Parathyroid adenoma (tissue), 2 donors: Measurements from ENCODE around the gene SERPIND1.

Experiments used
- H2AFZ ChIP-seq: fragments of 300-600 bp; sonication (generic); one replicate; pipeline ENCODE4 v1.7.0; 2017; ENCODE audit warnings: antibody characterized with exemption, mild to moderate bottlenecking
- H3K27ac ChIP-seq: fragments of 300-600 bp; sonication (generic); one replicate; pipeline ENCODE4 v1.7.0; 2017
- H3K27me3 ChIP-seq: fragments of 300-600 bp; sonication (generic); one replicate; pipeline ENCODE4 v1.7.0; 2017; ENCODE audit warnings: low read length; ENCODE audit not compliant: control insufficient read depth, insufficient read depth
- H3K36me3 ChIP-seq: fragments of 300-600 bp; sonication (generic); one replicate; pipeline ENCODE4 v1.7.0; 2017; ENCODE audit warnings: low read length; ENCODE audit not compliant: control insufficient read depth, insufficient read depth
- H3K4me1 ChIP-seq: fragments of 300-600 bp; sonication (generic); one replicate; pipeline ENCODE4 v1.7.0; 2017; ENCODE audit warnings: control low read depth
- H3K4me2 ChIP-seq: fragments of 300-600 bp; sonication (generic); one replicate; pipeline ENCODE4 v1.7.0; 2017; ENCODE audit warnings: low read length
- H3K4me3 ChIP-seq: fragments of 300-600 bp; sonication (generic); one replicate; pipeline ENCODE4 v1.7.0; 2017; ENCODE audit warnings: low read depth, low read length
- H3K79me2 ChIP-seq: fragments of 300-600 bp; sonication (generic); one replicate; pipeline ENCODE4 v1.7.0; 2017; ENCODE audit warnings: control low read depth
- H3K9ac ChIP-seq: fragments of 300-600 bp; sonication (generic); one replicate; pipeline ENCODE4 v1.7.0; 2017; ENCODE audit warnings: mild to moderate bottlenecking
- H3K9me3 ChIP-seq: fragments of 300-600 bp; sonication (generic); one replicate; pipeline ENCODE4 v1.7.0; 2017; ENCODE audit warnings: low read length; ENCODE audit not compliant: control insufficient read depth
- TF ChIP-seq, protein P1 (sequence below): fragments of 300-600 bp; sonication (generic); IDR thresholded peaks from one replicate; pipeline ENCODE4 v1.7.0; 2017; ENCODE audit warnings: antibody characterized with exemption, mild to moderate bottlenecking
- donor health status: primary hyperparathyroidism.

The SERPIND1 gene

DNA sequence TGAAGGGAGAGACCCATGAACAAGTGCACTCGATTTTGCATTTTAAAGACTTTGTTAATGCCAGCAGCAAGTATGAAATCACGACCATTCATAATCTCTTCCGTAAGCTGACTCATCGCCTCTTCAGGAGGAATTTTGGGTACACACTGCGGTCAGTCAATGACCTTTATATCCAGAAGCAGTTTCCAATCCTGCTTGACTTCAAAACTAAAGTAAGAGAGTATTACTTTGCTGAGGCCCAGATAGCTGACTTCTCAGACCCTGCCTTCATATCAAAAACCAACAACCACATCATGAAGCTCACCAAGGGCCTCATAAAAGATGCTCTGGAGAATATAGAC is 5.9 kb downstream of the SERPIND1 start:
- no peak overlapping the region for H3K27ac ChIP-seq
- TF ChIP-seq, protein P1, sequence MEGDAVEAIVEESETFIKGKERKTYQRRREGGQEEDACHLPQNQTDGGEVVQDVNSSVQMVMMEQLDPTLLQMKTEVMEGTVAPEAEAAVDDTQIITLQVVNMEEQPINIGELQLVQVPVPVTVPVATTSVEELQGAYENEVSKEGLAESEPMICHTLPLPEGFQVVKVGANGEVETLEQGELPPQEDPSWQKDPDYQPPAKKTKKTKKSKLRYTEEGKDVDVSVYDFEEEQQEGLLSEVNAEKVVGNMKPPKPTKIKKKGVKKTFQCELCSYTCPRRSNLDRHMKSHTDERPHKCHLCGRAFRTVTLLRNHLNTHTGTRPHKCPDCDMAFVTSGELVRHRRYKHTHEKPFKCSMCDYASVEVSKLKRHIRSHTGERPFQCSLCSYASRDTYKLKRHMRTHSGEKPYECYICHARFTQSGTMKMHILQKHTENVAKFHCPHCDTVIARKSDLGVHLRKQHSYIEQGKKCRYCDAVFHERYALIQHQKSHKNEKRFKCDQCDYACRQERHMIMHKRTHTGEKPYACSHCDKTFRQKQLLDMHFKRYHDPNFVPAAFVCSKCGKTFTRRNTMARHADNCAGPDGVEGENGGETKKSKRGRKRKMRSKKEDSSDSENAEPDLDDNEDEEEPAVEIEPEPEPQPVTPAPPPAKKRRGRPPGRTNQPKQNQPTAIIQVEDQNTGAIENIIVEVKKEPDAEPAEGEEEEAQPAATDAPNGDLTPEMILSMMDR: no peak
- no peaks in the 10 kb centered on the region for H3K36me3 ChIP-seq
- H3K9ac ChIP-seq: no peak overlapping the region
- H2AFZ ChIP-seq: no peak overlapping the region
- no peak overlapping the region for H3K4me2 ChIP-seq
- H3K27me3 ChIP-seq: no peaks in the 10 kb centered on the region
- no peaks in the 10 kb centered on the region for H3K9me3 ChIP-seq
- no peaks in the 10 kb centered on the region for H3K4me1 ChIP-seq
- no peaks in the 10 kb centered on the region for H3K79me2 ChIP-seq
- no peak overlapping the region for H3K4me3 ChIP-seq

DNA sequence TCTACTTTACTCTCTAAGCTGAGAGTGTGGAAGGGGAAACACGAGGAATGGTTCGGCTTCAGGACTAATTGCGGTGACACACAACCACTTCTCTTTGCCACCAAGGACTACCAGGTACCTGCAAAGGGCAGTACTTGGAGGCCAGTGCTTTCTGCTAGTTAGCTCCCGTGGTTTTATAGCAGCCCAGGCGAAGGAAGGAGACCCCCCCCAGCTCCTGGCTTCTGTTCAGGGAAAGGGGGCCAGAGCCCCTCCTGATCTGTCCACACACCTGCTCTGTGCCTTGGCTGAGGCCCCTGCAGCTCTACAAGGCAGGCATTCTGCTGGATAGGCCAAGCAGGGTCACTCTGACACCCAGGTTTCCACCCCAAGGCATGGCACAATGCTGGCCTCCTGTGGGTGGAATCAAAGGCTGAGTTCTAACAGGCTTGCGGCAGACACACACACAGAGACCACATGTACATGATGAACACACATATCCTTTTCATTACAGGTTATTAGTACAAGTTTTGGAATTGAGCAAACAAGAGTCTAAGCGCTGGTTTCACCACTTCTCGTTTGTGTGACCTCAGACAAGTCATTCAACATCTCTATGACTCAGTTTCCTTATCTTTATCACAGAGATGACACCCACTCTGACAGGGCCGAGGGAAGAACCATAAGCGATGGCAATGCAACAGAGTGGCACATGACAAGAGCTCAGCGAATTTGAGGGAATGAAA is 7.5 kb downstream of the SERPIND1 start:
- no peak overlapping the region for H3K4me2 ChIP-seq
- no peaks in the 10 kb centered on the region for H3K27me3 ChIP-seq
- no peaks in the 10 kb centered on the region for H3K36me3 ChIP-seq
- no peaks in the 10 kb centered on the region for H3K79me2 ChIP-seq
- H3K4me1 ChIP-seq: no peaks in the 10 kb centered on the region
- no peak overlapping the region for H3K27ac ChIP-seq
- H3K9me3 ChIP-seq: no peaks in the 10 kb centered on the region
- TF ChIP-seq, protein P1: no peak
- no peak overlapping the region for H2AFZ ChIP-seq
- H3K9ac ChIP-seq: no peak overlapping the region
- H3K4me3 ChIP-seq: no peak overlapping the region

DNA sequence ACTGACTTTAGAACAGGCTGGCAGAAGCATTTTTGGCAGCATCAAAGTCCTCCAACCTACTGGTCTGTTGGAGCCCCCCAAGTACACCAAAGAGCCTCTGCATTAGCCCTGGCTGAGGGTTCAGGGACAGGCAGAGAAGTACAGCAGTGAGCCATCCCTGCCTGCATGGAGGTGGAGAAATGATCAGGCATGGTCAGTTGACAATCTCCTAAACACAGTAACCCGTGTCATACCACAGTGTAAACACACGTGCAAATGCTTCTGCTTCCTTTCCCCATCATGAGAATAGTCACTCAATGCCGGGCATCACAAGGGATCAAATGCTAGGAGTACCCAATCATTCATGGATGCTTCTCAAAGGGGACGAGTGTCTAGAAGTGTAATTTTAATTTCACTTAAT is 8.2 kb downstream of the SERPIND1 start:
- Histone ChIP-seq H2AFZ (no peak overlapping the region), H3K4me1 (no peaks in the 10 kb centered on the region), H3K36me3 (no peaks in the 10 kb centered on the region), H3K4me3 (no peak overlapping the region), H3K27me3 (no peaks in the 10 kb centered on the region), H3K79me2 (no peaks in the 10 kb centered on the region), H3K4me2 (no peak overlapping the region), H3K9ac (no peak overlapping the region), H3K9me3 (no peaks in the 10 kb centered on the region), H3K27ac (no peak overlapping the region)
- TF ChIP-seq, protein P1: no peak

DNA sequence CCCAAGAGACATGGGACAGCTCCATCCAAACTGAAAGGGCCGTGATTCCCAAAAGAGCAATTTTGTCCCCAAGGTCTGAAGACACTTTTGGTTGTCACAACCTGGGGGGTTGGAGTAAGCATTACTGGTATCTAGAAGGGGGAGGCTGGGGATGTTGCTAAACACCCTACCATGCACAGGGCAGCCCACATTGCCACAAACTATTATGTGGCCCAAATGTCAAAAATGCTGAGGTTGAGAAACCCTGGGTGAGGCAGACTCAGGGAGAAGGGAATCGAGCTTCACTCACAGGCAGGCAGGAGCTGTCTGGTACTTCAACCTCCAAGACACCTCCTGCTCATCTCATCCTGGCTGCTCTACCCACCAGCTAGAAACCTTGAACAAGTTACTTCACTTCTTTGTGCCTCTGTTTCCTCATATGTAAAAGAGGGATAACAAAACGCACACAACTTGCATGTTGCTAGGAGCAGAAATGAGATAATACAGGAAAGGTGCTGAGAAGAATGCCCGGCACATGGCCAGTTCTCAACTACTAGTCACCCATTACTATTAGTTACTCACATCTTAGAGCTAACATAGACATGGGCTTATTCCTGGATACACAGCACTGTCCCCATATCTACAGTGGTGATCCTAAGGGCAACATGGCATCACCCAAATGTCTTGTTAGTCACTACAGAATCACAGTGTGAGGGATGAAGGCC is 8.8 kb downstream of the SERPIND1 start:
- Histone ChIP-seq H3K27ac (no peak overlapping the region), H2AFZ (no peak overlapping the region), H3K4me2 (no peak overlapping the region), H3K9ac (no peak overlapping the region), H3K79me2 (no peaks in the 10 kb centered on the region), H3K27me3 (no peaks in the 10 kb centered on the region), H3K4me1 (no peaks in the 10 kb centered on the region), H3K4me3 (no peak overlapping the region), H3K9me3 (no peaks in the 10 kb centered on the region), H3K36me3 (no peaks in the 10 kb centered on the region)
- TF ChIP-seq, protein P1: no peak

DNA sequence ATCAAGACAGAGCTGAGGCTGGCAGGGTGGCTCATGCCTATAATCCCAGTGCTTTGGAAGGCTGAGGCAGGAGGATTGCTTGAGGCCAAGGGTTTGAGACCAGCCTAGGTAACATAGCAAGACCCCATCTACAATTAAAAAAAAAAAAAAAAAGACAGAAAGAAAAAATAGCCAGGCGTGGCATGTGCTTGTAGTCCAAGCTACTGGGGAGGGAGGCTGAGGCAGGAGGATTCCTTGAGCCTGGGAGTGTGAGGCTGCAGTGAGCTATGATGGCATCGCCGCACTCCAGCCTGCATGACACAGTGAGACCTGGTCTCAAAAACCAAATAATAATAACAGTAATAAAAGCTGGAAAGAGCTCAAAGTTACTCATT is 9.4 kb downstream of the SERPIND1 start:
- no peak overlapping the region for H3K27ac ChIP-seq
- H3K4me2 ChIP-seq: no peak overlapping the region
- H3K9me3 ChIP-seq: no peaks in the 10 kb centered on the region
- no peak overlapping the region for H3K9ac ChIP-seq
- H3K4me1 ChIP-seq: no peaks in the 10 kb centered on the region
- no peaks in the 10 kb centered on the region for H3K79me2 ChIP-seq
- H3K36me3 ChIP-seq: no peaks in the 10 kb centered on the region
- no peaks in the 10 kb centered on the region for H3K27me3 ChIP-seq
- no peak overlapping the region for H3K4me3 ChIP-seq
- TF ChIP-seq, protein P1: no peak
- no peak overlapping the region for H2AFZ ChIP-seq
